ENCODE results near the gene FBXO34. TPM values are rescaled to one million over a fixed set of nuclear protein-coding genes. Genes with fewer than 3 reads are reported as not detected.

Gene FBXO34
- total RNA-seq, 1 donor from 2014 or later: 27.6 TPM

- no peak for DNase-seq (ENCODE audit: low read depth, low spot score)
These were observed 1.2 kb downstream of the FBXO34 start for GRCh38 chr14:55272387-55272786.

- no peak for DNase-seq (ENCODE audit: low read depth, low spot score)
These were observed 1.7 kb downstream of the FBXO34 start for GRCh38 chr14:55272922-55273321.

GRCh38 chr14:55274146-55274545 lies 2.9 kb downstream of the FBXO34 start:
- no peak for DNase-seq (ENCODE audit: low read depth, low spot score)

- DNase-seq (ENCODE audit: low read depth, low spot score): no peak
These were observed 3.5 kb downstream of the FBXO34 start for GRCh38 chr14:55274751-55275150.

GRCh38 chr14:55276736-55277135 lies 5.5 kb downstream of the FBXO34 start:
- no peak for DNase-seq (ENCODE audit: low read depth, low spot score)

GRCh38 chr14:55277972-55278740 lies 6.9 kb downstream of the FBXO34 start:
- no peak for DNase-seq (ENCODE audit: low read depth, low spot score)

GRCh38 chr14:55279384-55279783 lies 8.2 kb downstream of the FBXO34 start:
- DNase-seq (ENCODE audit: low read depth, low spot score): no peak

- DNase-seq (ENCODE audit: low read depth, low spot score): no peak
These were observed 10.2 kb downstream of the FBXO34 start for GRCh38 chr14:55281316-55281839.

GRCh38 chr14:55285048-55285652 lies 13.9 kb downstream of the FBXO34 start:
- DNase-seq (ENCODE audit: low read depth, low spot score): no peak

GRCh38 chr14:55288439-55288838 lies 17.2 kb downstream of the FBXO34 start:
- DNase-seq (ENCODE audit: low read depth, low spot score): no peak

- DNase-seq (ENCODE audit: low read depth, low spot score): no peak
These were observed 20.4 kb downstream of the FBXO34 start for GRCh38 chr14:55291480-55292081.

GRCh38 chr14:55294603-55295002 lies 23.4 kb downstream of the FBXO34 start:
- no peak for DNase-seq (ENCODE audit: low read depth, low spot score)

GRCh38 chr14:55297611-55298499 lies 26.6 kb downstream of the FBXO34 start:
- no peak for DNase-seq (ENCODE audit: low read depth, low spot score)

GRCh38 chr14:55298500-55298822 lies 27.2 kb downstream of the FBXO34 start:
- DNase-seq (ENCODE audit: low read depth, low spot score): no peak

- DNase-seq (ENCODE audit: low read depth, low spot score): no peak
These were observed 30.4 kb downstream of the FBXO34 start for GRCh38 chr14:55301437-55302121.

GRCh38 chr14:55302367-55303124 lies 31.3 kb downstream of the FBXO34 start:
- no peak for DNase-seq (ENCODE audit: low read depth, low spot score)

- no peak for DNase-seq (ENCODE audit: low read depth, low spot score)
These were observed 31.9 kb downstream of the FBXO34 start for GRCh38 chr14:55303125-55303499.

GRCh38 chr14:55303691-55304145 lies 32.5 kb downstream of the FBXO34 start:
- DNase-seq (ENCODE audit: low read depth, low spot score): no peak

- peak; percentile 17 for DNase-seq (ENCODE audit: low read depth, low spot score)
These were observed 35.8 kb downstream of the FBXO34 start for GRCh38 chr14:55306938-55307589.

GRCh38 chr14:55309154-55309553 lies 37.9 kb downstream of the FBXO34 start:
- no peak for DNase-seq (ENCODE audit: low read depth, low spot score)

Data from pulmonary artery endothelial cell (primary cell).